ENCODE data around the gene KLHDC9. TPM values are rescaled to one million over a fixed set of nuclear protein-coding genes. Genes with fewer than 3 reads are reported as not detected.

The KLHDC9 gene
- total RNA-seq, 8 experiments from 2014 or later: 1.5 to 38.5 (median 30.0) TPM; not detected in 1

DNA sequence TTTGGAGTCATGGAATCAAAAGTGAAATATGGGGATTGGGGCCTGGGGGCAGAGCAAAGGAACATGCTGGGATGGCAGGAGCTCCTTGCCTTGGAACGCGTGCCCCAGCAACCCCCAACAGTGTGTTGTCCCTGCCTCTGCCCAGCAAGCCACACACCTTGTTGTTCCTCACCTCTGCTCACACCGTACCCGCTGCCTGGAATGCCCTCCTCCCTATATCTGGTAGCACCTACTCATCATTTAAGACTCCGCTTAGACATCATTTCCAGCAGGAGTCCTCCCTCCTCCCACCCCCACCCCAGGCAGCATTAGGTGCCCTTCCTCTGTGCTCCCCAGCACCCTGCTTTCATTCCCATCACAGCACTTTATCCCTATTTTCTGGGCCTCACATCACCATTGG, 16.6 kb upstream of the KLHDC9 start:
- no peak for ATAC-seq (replicated peaks in 6 of 8)
- Histone ChIP-seq H3K27ac (no peak overlapping the region), H3K4me3 (no peak overlapping the region), H3K4me1 (replicated peaks in 1 of 2) (peaks cover 5 to 19% of the 10 kb centered on the region in 2 donors)
- 78 to 86% (median 80%) methylated on average over 1 to 5 of the region's 5 CpGs; no CpG with 5 or more reads in 7 of the 10 experiments for WGBS, 10 experiments
- in situ Hi-C loops (cut with MboI; ENCODE audit: low pct_unique_long_range_greater_than_20kb in 2 of 9, low sequenced_read_pairs in 9 of 9, unreplicated experiment in 9 of 9): loop anchor here in 1 of 9 experiments (25.0 kb wide), 1 partner anchor 94 kb away; no protein-coding TSS in a partner anchor

DNA sequence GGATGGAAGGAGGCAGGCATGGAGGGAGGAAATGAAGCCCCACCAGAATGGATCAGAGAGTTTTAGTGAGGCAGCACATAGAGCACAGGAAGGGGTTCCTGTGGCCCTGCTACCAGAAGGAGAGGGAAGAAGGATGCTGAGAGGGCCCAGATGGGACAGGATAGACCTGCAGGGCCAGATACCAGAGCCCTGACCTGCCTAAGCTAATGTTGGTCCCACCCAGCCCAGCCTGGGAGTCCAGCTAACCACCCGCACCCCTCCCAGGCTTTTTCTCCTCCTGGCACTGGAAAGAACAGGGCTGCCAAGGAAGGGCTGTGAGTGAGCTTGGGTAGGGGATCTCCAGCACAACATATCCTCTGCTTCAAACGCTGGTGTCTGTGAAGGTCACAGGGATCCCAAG, 15.7 kb upstream of the KLHDC9 start:
- 40 to 100% (median 89%) methylated on average over 1 to 2 of the region's 2 CpGs; no CpG with 5 or more reads in 5 of the 10 experiments for WGBS, 10 experiments
- H3K4me1 ChIP-seq (replicated peaks in 1 of 2): peaks cover 5 to 19% of the 10 kb centered on the region in 2 donors
- no peak overlapping the region for H3K27ac ChIP-seq
- no peak for ATAC-seq (replicated peaks in 6 of 8)
- H3K4me3 ChIP-seq: no peak overlapping the region
- in situ Hi-C loops (cut with MboI; ENCODE audit: low pct_unique_long_range_greater_than_20kb in 2 of 9, low sequenced_read_pairs in 9 of 9, unreplicated experiment in 9 of 9): loop anchor here in 1 of 9 experiments (25.0 kb wide), 1 partner anchor 95 kb away; no protein-coding TSS in a partner anchor

DNA sequence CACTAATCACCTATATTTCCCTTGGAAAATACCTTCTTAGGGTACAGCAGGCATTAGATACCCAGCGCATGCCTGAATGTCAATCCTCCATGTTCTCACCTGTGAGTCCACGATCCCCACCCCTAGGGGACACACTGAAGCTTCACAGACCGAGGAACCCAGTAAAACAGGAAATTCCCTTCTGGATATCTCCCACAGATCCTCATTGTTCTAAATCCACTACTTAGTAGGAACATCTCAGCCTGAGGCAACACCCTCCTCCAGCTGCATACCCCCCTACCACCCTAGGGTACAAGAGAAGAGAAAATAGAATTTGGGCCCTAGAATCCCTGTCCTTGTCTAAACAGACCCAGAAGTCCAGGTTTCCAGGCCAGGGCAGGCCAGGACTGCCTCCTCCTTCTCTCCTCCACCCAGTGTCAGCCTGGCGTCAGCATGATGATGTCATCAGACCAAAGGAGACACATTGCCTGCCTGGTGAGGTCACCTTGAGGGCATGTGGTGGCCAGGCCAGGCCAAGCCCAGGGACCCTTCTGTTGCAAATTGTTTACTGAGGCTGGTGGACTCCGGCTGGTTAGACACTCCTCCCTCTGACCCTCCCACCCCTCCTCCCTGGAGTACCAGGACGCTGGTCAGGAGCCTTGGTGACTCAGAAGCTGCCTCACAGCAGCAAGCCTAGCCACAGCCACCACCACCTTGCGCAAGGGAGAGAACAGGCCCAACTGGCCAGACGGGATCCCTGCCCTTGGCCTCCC, 15.0 kb upstream of the KLHDC9 start:
- WGBS, 10 experiments: 20 to 100% (median 73%) methylated on average over 1 to 6 of the region's 8 CpGs; no CpG with 5 or more reads in 5 of the 10 experiments
- Histone ChIP-seq H3K27ac (peak overlapping the region in 1 of 2 donors; percentile 75), H3K4me1 (replicated peaks in 1 of 2) (peaks cover 5 to 19% of the 10 kb centered on the region in 2 donors), H3K4me3 (no peak overlapping the region)
- in situ Hi-C loops (cut with MboI; ENCODE audit: low pct_unique_long_range_greater_than_20kb in 2 of 9, low sequenced_read_pairs in 9 of 9, unreplicated experiment in 9 of 9): loop anchor here in 1 of 9 experiments (25.0 kb wide), 1 partner anchor 96 kb away; no protein-coding TSS in a partner anchor
- ATAC-seq (replicated peaks in 6 of 8): peak; percentile 77 to 97 (median 96)

DNA sequence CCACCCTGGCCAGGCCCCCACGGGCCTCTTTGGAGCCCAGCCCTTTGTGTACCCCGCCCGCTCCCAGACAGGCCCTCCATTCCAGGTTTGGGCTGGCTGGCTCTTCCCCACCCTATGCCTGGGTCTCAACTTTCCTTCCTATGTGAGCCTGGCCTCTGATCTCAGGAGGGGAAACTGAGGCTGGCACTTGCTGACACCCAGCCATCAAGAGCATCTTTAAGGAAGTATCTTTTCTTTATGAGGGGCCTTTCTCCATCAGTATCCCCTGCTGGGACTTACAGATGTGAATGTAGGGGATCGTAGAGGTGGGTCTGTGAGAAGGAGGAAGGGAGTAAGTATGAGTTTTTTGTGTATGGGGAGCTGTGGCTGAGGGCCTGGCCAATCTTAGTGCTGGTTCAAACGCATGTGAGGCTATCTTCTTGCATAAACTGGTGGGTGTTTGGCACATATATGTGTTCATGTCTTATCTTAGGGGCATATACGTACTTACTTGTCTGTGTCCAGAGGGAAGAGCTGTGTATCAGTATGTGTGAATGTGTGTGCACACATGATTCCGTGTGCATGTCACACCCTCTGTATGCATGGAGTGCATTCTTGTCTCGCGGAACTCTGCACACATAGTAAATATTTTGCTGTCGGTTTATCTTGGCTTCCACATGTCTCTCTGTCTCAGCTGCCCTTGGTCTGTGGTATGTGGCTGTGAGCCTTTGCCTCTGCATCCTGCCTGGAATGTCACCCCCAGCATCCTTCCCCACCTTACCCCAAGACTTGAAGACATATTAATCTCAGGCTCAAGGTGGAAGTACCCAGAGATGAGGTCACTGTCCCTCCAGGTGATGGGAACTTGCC, 14.2 kb upstream of the KLHDC9 start:
- in situ Hi-C loops (cut with MboI; ENCODE audit: low pct_unique_long_range_greater_than_20kb in 2 of 9, low sequenced_read_pairs in 9 of 9, unreplicated experiment in 9 of 9): loop anchor here in 1 of 9 experiments (25.0 kb wide), 1 partner anchor 97 kb away; no protein-coding TSS in a partner anchor
- Histone ChIP-seq H3K27ac (peak overlapping the region in 1 of 2 donors; percentile 75), H3K4me1 (replicated peaks in 1 of 2) (peaks cover 5 to 19% of the 10 kb centered on the region in 2 donors), H3K4me3 (no peak overlapping the region)
- ATAC-seq (replicated peaks in 6 of 8): no peak
- 47 to 96% (median 94%) methylated on average over 2 to 8 of the region's 10 CpGs; no CpG with 5 or more reads in 3 of the 10 experiments for WGBS, 10 experiments

DNA sequence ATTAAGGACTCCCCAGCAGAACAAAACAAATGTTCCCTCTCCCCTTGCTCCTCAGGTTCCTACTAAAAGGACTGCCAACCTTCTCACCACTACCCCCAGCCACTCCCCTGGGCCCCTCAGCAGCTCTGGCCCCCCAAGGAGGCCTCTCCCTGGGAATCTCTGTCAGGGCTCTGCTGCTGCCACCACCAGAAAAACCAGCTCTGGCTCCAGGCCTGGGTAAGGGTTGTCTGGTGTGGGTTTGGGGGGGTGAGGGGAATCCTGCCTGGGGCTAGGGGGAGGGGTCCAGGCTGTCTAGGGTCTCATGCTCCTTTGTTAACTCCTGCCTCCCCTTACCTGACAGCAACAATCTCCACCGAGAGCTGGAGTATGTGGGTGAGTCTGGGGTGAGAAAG, 13.6 kb upstream of the KLHDC9 start:
- WGBS, 10 experiments: 80 to 88% methylated on average over 1 of the region's 1 CpG; no CpG with 5 or more reads in 8 of the 10 experiments
- Histone ChIP-seq H3K4me3 (no peak overlapping the region), H3K27ac (no peak overlapping the region), H3K4me1 (replicated peaks in 1 of 2) (peaks cover 5 to 19% of the 10 kb centered on the region in 2 donors)
- in situ Hi-C loops (cut with MboI; ENCODE audit: low pct_unique_long_range_greater_than_20kb in 2 of 9, low sequenced_read_pairs in 9 of 9, unreplicated experiment in 9 of 9): loop anchor here in 1 of 9 experiments (25.0 kb wide), 1 partner anchor 97 kb away; no protein-coding TSS in a partner anchor
- no peak for ATAC-seq (replicated peaks in 6 of 8)

DNA sequence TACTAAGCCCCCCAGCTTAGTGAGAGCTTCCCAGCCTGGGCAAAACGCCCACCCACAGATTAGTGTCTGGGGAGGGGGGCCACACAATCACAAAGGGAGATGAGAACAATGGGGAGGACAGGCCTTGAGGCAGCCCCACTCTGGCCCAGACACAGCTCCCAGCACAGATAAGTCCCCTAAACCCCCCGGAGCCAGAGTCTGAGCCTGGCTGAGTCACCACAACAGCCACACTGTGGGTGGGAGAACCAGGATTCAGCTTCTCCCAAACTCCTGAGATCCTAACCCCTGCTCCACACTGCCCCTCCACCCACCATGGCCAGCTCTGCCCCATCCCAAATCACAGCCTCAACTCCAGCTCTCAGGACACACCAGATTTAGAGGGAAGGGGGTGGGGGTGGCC, 13.0 kb upstream of the KLHDC9 start:
- in situ Hi-C loops (cut with MboI; ENCODE audit: low pct_unique_long_range_greater_than_20kb in 2 of 9, low sequenced_read_pairs in 9 of 9, unreplicated experiment in 9 of 9): loop anchor here in 1 of 9 experiments (25.0 kb wide), 1 partner anchor 98 kb away; no protein-coding TSS in a partner anchor
- H3K4me3 ChIP-seq: no peak overlapping the region
- 50% methylated on average over 1 of the region's 2 CpGs; no CpG with 5 or more reads in 9 of the 10 experiments for WGBS, 10 experiments
- H3K4me1 ChIP-seq (replicated peaks in 1 of 2): peaks cover 5 to 19% of the 10 kb centered on the region in 2 donors
- no peak overlapping the region for H3K27ac ChIP-seq
- ATAC-seq (replicated peaks in 6 of 8): no peak

DNA sequence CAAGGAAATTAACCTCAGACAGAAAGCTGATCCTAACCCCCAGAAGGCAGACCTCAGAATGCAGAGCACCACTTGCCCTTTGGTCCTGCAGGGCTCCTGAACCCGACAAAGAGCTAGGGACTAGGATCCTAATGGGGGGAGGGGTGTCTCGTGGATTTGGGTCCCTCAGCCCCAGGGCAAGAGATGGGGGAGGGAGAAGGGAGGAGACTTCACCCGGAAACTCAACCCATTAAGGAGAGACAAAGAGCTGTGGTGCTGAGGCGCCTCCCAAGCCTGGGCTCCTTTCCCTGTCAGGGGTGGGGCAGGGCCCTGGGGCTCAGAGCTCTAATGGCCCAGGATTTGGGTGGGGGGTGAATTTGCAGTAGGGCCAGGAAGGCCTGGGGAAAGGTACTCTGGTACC, 11.7 kb upstream of the KLHDC9 start:
- ATAC-seq (replicated peaks in 6 of 8): peak in 3 of 8 experiments; percentile 6 to 49 (median 9)
- Histone ChIP-seq H3K27ac (no peak overlapping the region), H3K4me1 (replicated peaks in 1 of 2) (peaks cover 5 to 19% of the 10 kb centered on the region in 2 donors), H3K4me3 (no peak overlapping the region)
- in situ Hi-C loops (cut with MboI; ENCODE audit: low pct_unique_long_range_greater_than_20kb in 2 of 9, low sequenced_read_pairs in 9 of 9, unreplicated experiment in 9 of 9): loop anchor here in 1 of 9 experiments (25.0 kb wide), 1 partner anchor 99 kb away; no protein-coding TSS in a partner anchor
- 0 to 40% (median 10%) methylated on average over 1 to 2 of the region's 4 CpGs; no CpG with 5 or more reads in 6 of the 10 experiments for WGBS, 10 experiments

DNA sequence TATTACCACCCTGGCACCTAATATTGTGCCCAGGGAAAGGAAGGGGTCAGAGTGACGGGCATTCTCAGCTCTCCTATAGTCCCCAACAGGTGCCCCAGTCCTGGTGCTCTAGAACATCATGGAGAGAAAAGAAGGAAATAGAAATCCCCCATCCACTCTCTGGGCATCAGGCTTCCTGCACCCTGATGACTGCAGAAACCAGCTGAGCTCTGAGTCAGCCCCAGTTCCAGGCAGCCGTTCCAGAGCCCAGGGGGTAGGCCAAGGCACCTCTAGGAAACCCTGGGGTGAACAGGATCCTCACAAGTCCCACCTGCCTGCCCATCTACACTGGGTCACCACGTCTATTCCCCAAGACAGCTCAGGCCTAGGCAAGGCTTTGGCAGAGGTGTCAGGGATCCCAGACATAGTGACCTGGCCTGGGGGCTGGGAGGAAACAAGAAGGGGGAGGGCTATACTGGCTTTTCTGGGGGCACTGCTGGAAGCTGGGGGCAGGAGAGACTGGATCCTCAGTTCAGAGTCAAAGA, 9.5 kb upstream of the KLHDC9 start:
- 60 to 75% (median 69%) methylated on average over 1 to 2 of the region's 3 CpGs; no CpG with 5 or more reads in 6 of the 10 experiments for WGBS, 10 experiments
- no peak overlapping the region for H3K4me3 ChIP-seq
- no peak overlapping the region for H3K27ac ChIP-seq
- in situ Hi-C loops (cut with MboI; ENCODE audit: low pct_unique_long_range_greater_than_20kb in 2 of 9, low sequenced_read_pairs in 9 of 9, unreplicated experiment in 9 of 9): loop anchor here in 1 of 9 experiments (25.0 kb wide), 1 partner anchor 101 kb away; no protein-coding TSS in a partner anchor
- H3K4me1 ChIP-seq (replicated peaks in 1 of 2): peaks cover 2 to 11% of the 10 kb centered on the region in 2 donors
- peak in 1 of 8 experiments; percentile 28 for ATAC-seq (replicated peaks in 6 of 8)

DNA sequence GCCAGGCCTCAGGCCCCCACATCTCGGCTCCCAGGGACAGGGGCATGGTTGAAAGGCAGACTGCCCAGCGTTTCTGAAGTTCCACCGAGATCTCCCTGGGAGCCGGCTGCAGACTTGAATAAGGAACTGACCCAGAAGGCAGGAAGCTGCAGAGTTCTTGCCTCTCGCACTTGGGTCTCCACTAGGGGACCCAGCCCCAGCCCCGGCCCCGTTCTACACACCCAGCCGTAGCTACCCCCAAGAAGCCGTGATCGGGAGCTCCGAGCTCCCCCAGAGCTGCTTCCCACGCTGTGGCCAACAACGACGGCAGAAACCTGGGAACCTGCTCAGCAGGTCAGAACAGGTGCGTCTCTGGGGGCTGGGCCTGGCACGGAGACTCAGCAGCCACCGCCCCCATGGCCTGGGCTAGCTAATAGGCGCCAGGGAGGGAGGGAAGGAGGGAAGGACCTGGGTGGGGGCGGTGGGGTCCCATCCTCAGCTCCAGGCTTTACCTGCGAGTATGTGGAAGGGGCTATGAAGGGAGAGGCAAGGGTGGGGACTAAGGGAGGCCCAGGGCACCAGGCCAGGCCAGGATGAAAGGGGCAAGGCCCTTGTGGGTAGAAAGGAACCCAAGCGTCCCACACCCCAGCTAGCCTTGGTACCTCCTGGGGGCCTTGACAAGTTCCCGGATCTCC, 8.8 kb upstream of the KLHDC9 start, which contains the start of gene NECTIN4:
NECTIN4 (minus strand) TSS at position 308 of the 674 bp plus-strand sequence; CDS start at position 46, 262 bp downstream.
- in situ Hi-C loops (cut with MboI; ENCODE audit: low pct_unique_long_range_greater_than_20kb in 2 of 9, low sequenced_read_pairs in 9 of 9, unreplicated experiment in 9 of 9): loop anchor here in 1 of 9 experiments (25.0 kb wide), 1 partner anchor 102 kb away; no protein-coding TSS in a partner anchor
- no peak for ATAC-seq (replicated peaks in 6 of 8)

DNA sequence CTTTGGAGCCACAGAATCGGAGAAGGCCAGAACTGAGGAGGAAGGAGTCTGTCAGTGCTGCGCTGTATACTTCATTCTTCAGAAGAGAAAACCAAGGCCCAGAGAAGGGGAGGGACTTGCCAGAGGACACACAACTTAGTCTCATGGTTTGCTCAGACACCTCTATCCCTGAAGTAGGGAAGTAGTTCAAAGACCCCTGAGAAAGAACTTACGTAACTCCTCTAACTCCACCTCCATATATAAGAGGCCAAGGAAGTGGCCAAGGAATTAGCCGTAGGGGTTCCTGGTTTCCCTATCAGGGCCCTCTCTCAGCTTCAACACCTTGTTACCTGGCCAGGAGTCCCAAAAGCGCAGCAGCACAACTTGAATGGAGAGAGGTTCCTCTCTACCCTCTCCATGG, 8.2 kb upstream of the KLHDC9 start:
- Histone ChIP-seq H3K27ac (no peak overlapping the region), H3K4me1 (replicated peaks in 1 of 2) (no peaks in the 10 kb centered on the region), H3K4me3 (no peak overlapping the region)
- 83 to 100% (median 97%) methylated on average over 1 to 5 of the region's 5 CpGs; no CpG with 5 or more reads in 2 of the 10 experiments for WGBS, 10 experiments
- in situ Hi-C loops (cut with MboI; ENCODE audit: low pct_unique_long_range_greater_than_20kb in 2 of 9, low sequenced_read_pairs in 9 of 9, unreplicated experiment in 9 of 9): loop anchor here in 1 of 9 experiments (25.0 kb wide), 1 partner anchor 103 kb away; no protein-coding TSS in a partner anchor
- no peak for ATAC-seq (replicated peaks in 6 of 8)

More for the DNA sequence above, 8.8 kb upstream of the KLHDC9 start, which contains the start of gene NECTIN4:
- Histone ChIP-seq H3K4me1 (replicated peaks in 1 of 2) (peaks cover 0 to 3% of the 10 kb centered on the region in 2 donors), H3K27ac (no peak within 1 kb of the TSS), H3K4me3 (no peak within 1 kb of the TSS)
- WGBS, 10 experiments: 60 to 100% (median 75%) methylated on average over 1 to 13 of the region's 22 CpGs; no CpG with 5 or more reads in 5 of the 10 experiments

DNA sequence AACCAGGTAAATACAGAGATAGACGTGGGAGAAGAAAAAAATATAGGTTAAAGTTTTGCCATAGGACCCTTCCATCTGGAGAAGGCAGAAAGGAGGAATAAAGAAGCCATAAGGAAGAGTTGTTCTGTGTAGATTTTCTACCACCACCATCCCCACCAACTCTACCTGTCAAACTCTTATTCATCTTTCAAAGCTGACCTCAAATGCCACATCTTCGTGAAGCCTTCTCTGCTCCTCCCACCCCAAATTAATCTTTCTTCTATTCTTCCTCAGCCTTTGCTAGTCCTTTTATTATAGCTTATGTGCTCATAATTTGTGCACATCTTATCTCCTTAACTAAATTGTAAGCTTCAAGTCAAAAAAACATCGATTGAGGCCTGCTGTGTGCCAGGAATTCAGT, 7.5 kb upstream of the KLHDC9 start:
- WGBS, 10 experiments: 60 to 100% (median 83%) methylated on average over 1 to 3 of the region's 3 CpGs; no CpG with 5 or more reads in 1 of the 10 experiments

More for the DNA sequence above, 7.5 kb upstream of the KLHDC9 start:
- in situ Hi-C loops (cut with MboI; ENCODE audit: low pct_unique_long_range_greater_than_20kb in 2 of 9, low sequenced_read_pairs in 9 of 9, unreplicated experiment in 9 of 9): loop anchor here in 1 of 9 experiments (25.0 kb wide), 1 partner anchor 103 kb away; no protein-coding TSS in a partner anchor
- Histone ChIP-seq H3K27ac (no peak overlapping the region), H3K4me1 (replicated peaks in 1 of 2) (no peaks in the 10 kb centered on the region), H3K4me3 (no peak overlapping the region)
- ATAC-seq (replicated peaks in 6 of 8): no peak

Measured in motor neuron (in vitro differentiated cells).